ENCODE data around the gene SRBD1. TPM values are rescaled to one million over a fixed set of nuclear protein-coding genes. Genes with fewer than 3 reads are reported as not detected.

The SRBD1 gene
- total RNA-seq, 3 donors from 2014 or later (not counting 1 experiment from before 2014, with no cell fraction given): 34.5 to 40.0 (median 38.8) TPM

DNA sequence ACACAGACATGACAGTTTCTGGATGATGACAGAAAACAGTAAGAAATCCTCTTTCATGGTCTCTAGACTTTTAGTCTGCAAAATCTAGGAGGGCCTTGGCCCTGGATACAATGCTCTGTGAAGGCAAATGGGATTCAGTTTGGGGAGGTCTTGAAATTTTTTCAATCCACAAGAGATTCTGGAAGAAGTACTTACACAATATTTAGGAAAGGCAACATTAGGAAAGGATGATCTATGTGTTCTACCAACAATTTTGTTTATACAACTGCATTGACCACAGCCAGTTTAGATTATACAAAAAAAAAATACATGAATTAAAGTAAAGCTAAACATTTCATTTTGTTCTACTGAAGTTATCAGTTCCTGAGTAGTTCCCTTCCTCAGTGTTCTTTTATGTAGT, 208.0 kb downstream of the SRBD1 start:
- H3K4me3 ChIP-seq (ENCODE audit: low read length): no peak overlapping the region
- H3K27me3 ChIP-seq (ENCODE audit: control insufficient read depth, insufficient read depth, low read length): no peaks in the 10 kb centered on the region
- peaks cover 10% of the 10 kb centered on the region for H3K36me3 ChIP-seq (ENCODE audit: control insufficient read depth, insufficient read depth, low read length)
- no peak for TF ChIP-seq CTCF (IDR thresholded peaks at IDR 0.05)
- Mint-ChIP-seq H3K4me1 (no peaks in the 10 kb centered on the region), H3K9me3 (no peaks in the 10 kb centered on the region), H3K4me3 (no peak overlapping the region), H3K27me3 (ENCODE audit: low read depth in 2 of 2) (no peaks in the 10 kb centered on the region), H3K27ac (no peak overlapping the region), H3K36me3 (no peaks in the 10 kb centered on the region)
- DNase-seq (no peak), ATAC-seq (no peak)
- H3K27ac ChIP-seq (ENCODE audit: low read length): no peak overlapping the region
- H3K9me3 ChIP-seq (ENCODE audit: control insufficient read depth, insufficient read depth, low read length): no peaks in the 10 kb centered on the region
- intact Hi-C loops (cut with micrococcal nuclease): no loop called here
- no peaks in the 10 kb centered on the region for H3K4me1 ChIP-seq (ENCODE audit: control insufficient read depth, insufficient read depth, low read length)

- Mint-ChIP-seq H3K4me1 (no peaks in the 10 kb centered on the region), H3K9me3 (no peaks in the 10 kb centered on the region), H3K36me3 (no peaks in the 10 kb centered on the region), H3K4me3 (no peak overlapping the region), H3K27ac (no peak overlapping the region), H3K27me3 (ENCODE audit: low read depth in 2 of 2) (no peaks in the 10 kb centered on the region)
- no peak overlapping the region for H3K27ac ChIP-seq (ENCODE audit: low read length)
- WGBS (ENCODE audit: insufficient coverage): 93% methylated on average over 5 of the region's 5 CpGs
- no peaks in the 10 kb centered on the region for H3K9me3 ChIP-seq (ENCODE audit: control insufficient read depth, insufficient read depth, low read length)
- H3K27me3 ChIP-seq (ENCODE audit: control insufficient read depth, insufficient read depth, low read length): no peaks in the 10 kb centered on the region
- TF ChIP-seq CTCF (IDR thresholded peaks at IDR 0.05): no peak
- intact Hi-C loops (cut with micrococcal nuclease): no loop called here
- ATAC-seq (no peak), DNase-seq (no peak)
- peaks cover 8% of the 10 kb centered on the region for H3K36me3 ChIP-seq (ENCODE audit: control insufficient read depth, insufficient read depth, low read length)
- H3K4me3 ChIP-seq (ENCODE audit: low read length): no peak overlapping the region
- H3K4me1 ChIP-seq (ENCODE audit: control insufficient read depth, insufficient read depth, low read length): no peaks in the 10 kb centered on the region
Observed at GRCh38 chr2:45401431-45401922, 209.6 kb downstream of the SRBD1 start.

GRCh38 chr2:45399040-45399784, 211.9 kb downstream of the SRBD1 start:
- WGBS (ENCODE audit: insufficient coverage): 100% methylated on average over 2 of the region's 3 CpGs
- Mint-ChIP-seq H3K27me3 (ENCODE audit: low read depth in 2 of 2) (no peaks in the 10 kb centered on the region), H3K4me3 (no peak overlapping the region)

More at GRCh38 chr2:45399040-45399784, 211.9 kb downstream of the SRBD1 start:
- H3K9me3 Mint-ChIP-seq: no peaks in the 10 kb centered on the region
- H3K27ac ChIP-seq (ENCODE audit: low read length): no peak overlapping the region
- intact Hi-C loops (cut with micrococcal nuclease): no loop called here
- no peak overlapping the region for H3K27ac Mint-ChIP-seq
- H3K9me3 ChIP-seq (ENCODE audit: control insufficient read depth, insufficient read depth, low read length): no peaks in the 10 kb centered on the region
- DNase-seq (no peak), ATAC-seq (no peak)
- no peaks in the 10 kb centered on the region for H3K4me1 Mint-ChIP-seq
- peaks cover 9% of the 10 kb centered on the region for H3K36me3 ChIP-seq (ENCODE audit: control insufficient read depth, insufficient read depth, low read length)
- no peaks in the 10 kb centered on the region for H3K27me3 ChIP-seq (ENCODE audit: control insufficient read depth, insufficient read depth, low read length)
- H3K4me1 ChIP-seq (ENCODE audit: control insufficient read depth, insufficient read depth, low read length): no peaks in the 10 kb centered on the region
- no peak for TF ChIP-seq CTCF (IDR thresholded peaks at IDR 0.05)
- H3K36me3 Mint-ChIP-seq: no peaks in the 10 kb centered on the region
- H3K4me3 ChIP-seq (ENCODE audit: low read length): no peak overlapping the region
